K562 (cell line): Measurements from ENCODE around the gene CKLF. TPM values are rescaled to one million over a fixed set of nuclear protein-coding genes. Genes with fewer than 3 reads are reported as not detected.

ENCODE experiments used
- FUS ChIP-seq: fragments of 200-400 bp; formaldehyde crosslinking; optimal IDR thresholded peaks from 2 replicates; pipeline ENCODE3; 2017; ENCODE audit warnings: low read depth, low read length
- MAZ ChIP-seq, 2 experiments: fragments of 450-650 bp in 1 of 2; sonication (generic) in 1 of 2; formaldehyde crosslinking; IDR thresholded peaks in 1 of 2; conservative IDR thresholded peaks in 1 of 2; 2 replicates each; pipeline versions ENCODE4 v1.4.0 to v1.5.0; 2020; ENCODE audit warnings: mild to moderate bottlenecking in 1 of 2, missing genetic modification reagents in 1 of 2
- MLX ChIP-seq, 2 experiments: fragments of 450-650 bp in 1 of 2; sonication (generic) in 1 of 2; formaldehyde crosslinking; conservative IDR thresholded peaks; 2 replicates each; pipeline versions ENCODE4 v1.4.0 to v1.8.1; 2020 to 2022; ENCODE audit warnings: mild to moderate bottlenecking in 1 of 2, missing genetic modification reagents in 1 of 2
- MTF1 ChIP-seq: fragments of 250-450 bp; sonication (Bioruptor Pico); IDR thresholded peaks from 2 replicates; pipeline ENCODE4 v1.9.0; 2021; ENCODE audit warnings: moderate library complexity, mild to moderate bottlenecking, inconsistent platforms, borderline replicate concordance
- MYBL2 ChIP-seq, 2 experiments: fragments of 450-650 bp in 1 of 2; sonication (generic) in 1 of 2; formaldehyde crosslinking in 1 of 2; IDR thresholded peaks; 2 replicates each; pipeline versions ENCODE4 v1.6.1 to v1.8.1; 2017 to 2022; ENCODE audit warnings: borderline replicate concordance in 1 of 2, inconsistent platforms in 1 of 2, low read depth in 1 of 2, mild to moderate bottlenecking in 1 of 2, missing genetic modification reagents in 1 of 2, moderate library complexity in 1 of 2
- NR2C1 ChIP-seq, 2 experiments: fragments of 450-650 bp; IDR thresholded peaks; 2 replicates each; pipeline ENCODE4 v1.6.1; 2017; ENCODE audit warnings: mild to moderate bottlenecking in 2 of 2, antibody characterized with exemption in 1 of 2, inconsistent platforms in 1 of 2, missing compliant biosample characterization in 1 of 2, missing genetic modification characterization in 1 of 2
- PHB2 ChIP-seq: fragments of 450-650 bp; IDR thresholded peaks from 2 replicates; pipeline ENCODE4 v1.6.1; 2017; ENCODE audit warnings: low read depth
- POLR2AphosphoS2 ChIP-seq: IDR thresholded peaks from 2 replicates; pipeline ENCODE4 v1.6.1; 2012; ENCODE audit warnings: low read length, improper control_type of control experiment
- SREBF1 ChIP-seq: fragments of 150-350 bp; IDR thresholded peaks from 2 replicates; pipeline ENCODE4 v1.6.1; 2014; ENCODE audit warnings: antibody characterized with exemption, low read depth, low read length, borderline replicate concordance
- TCFL5 ChIP-seq: fragments of 250-450 bp; sonication (Bioruptor Pico); conservative IDR thresholded peaks from 2 replicates; pipeline ENCODE4 v1.6.1; 2021; ENCODE audit warnings: mild to moderate bottlenecking, moderate library complexity, matching md5 sums
- ZNF134 ChIP-seq: fragments of 250-450 bp; sonication (Bioruptor Pico); conservative IDR thresholded peaks from 2 replicates; pipeline ENCODE4 v1.4.0; 2020
- ZNF695 ChIP-seq: fragments of 450-650 bp; formaldehyde crosslinking; IDR thresholded peaks from 2 replicates; pipeline ENCODE4 v1.4.0; 2020; ENCODE audit warnings: mild to moderate bottlenecking, moderate library complexity
- ZNF707 ChIP-seq: fragments of 250-450 bp; sonication (Bioruptor Pico); conservative IDR thresholded peaks from 2 replicates; pipeline ENCODE4 v1.8.0; 2022; ENCODE audit warnings: inconsistent platforms, mild to moderate bottlenecking, moderate library complexity
- polyA plus RNA-seq, 8 experiments: library from polyadenylated mRNA; depleted of rRNA in 4 of 8; stranded (reverse) in 5 of 8; unstranded in 3 of 8; fragments of >200 nt; fragmentation: Nextera tagmentation in 2 of 8; fragmentation: Illumina TruSeq in 1 of 8; extraction: Ambion mirVana in 2 of 8; extraction: Trizol in 1 of 8; gene quantifications; 2 replicates each; pipeline versions ENCODE4 v1.2.1 to v1.2.3, GENCODE V29; 2011 to 2014; ENCODE audit warnings: inconsistent platforms in 1 of 8, missing spikeins in 1 of 8
- total RNA-seq, 7 experiments: library from RNA; depleted of rRNA in 6 of 7; stranded (reverse); fragments of >200 nt in 6 of 7; fragmentation: Illumina TruSeq in 2 of 7; extraction: Trizol in 2 of 7; gene quantifications; 2 replicates each; pipeline versions ENCODE4 v1.2.1 to v1.2.3, GENCODE V29; 2011 to 2021; ENCODE audit warnings: low replicate concordance in 1 of 7
- TF ChIP-seq, protein P1 (sequence below): fragments of 450-650 bp; IDR thresholded peaks from 2 replicates; pipeline ENCODE4 v1.6.1; 2017; ENCODE audit warnings: antibody characterized with exemption, mild to moderate bottlenecking
- TF ChIP-seq, protein P2 (sequence below): sonication (generic); formaldehyde crosslinking; IDR thresholded peaks from 2 replicates; pipeline ENCODE4 v1.8.0; 2022; ENCODE audit warnings: missing genetic modification reagents, mild to moderate bottlenecking, borderline replicate concordance
- TF ChIP-seq, protein P3 (sequence below): fragments of 450-650 bp; IDR thresholded peaks from 2 replicates; pipeline ENCODE4 v1.6.1; 2017; ENCODE audit warnings: antibody characterized with exemption

The CKLF gene
- total and polyA plus RNA-seq, 9 of the 15 experiments (the other 6 are each of a cell fraction or from before 2014, with no cell fraction given), result 84.8 to 322 (median 118) TPM

- peak; percentile 74; the same call in 1 of the 2 replicates for TF ChIP-seq TCFL5 (CRISPR knock-in tag)
- TF ChIP-seq, protein P1, sequence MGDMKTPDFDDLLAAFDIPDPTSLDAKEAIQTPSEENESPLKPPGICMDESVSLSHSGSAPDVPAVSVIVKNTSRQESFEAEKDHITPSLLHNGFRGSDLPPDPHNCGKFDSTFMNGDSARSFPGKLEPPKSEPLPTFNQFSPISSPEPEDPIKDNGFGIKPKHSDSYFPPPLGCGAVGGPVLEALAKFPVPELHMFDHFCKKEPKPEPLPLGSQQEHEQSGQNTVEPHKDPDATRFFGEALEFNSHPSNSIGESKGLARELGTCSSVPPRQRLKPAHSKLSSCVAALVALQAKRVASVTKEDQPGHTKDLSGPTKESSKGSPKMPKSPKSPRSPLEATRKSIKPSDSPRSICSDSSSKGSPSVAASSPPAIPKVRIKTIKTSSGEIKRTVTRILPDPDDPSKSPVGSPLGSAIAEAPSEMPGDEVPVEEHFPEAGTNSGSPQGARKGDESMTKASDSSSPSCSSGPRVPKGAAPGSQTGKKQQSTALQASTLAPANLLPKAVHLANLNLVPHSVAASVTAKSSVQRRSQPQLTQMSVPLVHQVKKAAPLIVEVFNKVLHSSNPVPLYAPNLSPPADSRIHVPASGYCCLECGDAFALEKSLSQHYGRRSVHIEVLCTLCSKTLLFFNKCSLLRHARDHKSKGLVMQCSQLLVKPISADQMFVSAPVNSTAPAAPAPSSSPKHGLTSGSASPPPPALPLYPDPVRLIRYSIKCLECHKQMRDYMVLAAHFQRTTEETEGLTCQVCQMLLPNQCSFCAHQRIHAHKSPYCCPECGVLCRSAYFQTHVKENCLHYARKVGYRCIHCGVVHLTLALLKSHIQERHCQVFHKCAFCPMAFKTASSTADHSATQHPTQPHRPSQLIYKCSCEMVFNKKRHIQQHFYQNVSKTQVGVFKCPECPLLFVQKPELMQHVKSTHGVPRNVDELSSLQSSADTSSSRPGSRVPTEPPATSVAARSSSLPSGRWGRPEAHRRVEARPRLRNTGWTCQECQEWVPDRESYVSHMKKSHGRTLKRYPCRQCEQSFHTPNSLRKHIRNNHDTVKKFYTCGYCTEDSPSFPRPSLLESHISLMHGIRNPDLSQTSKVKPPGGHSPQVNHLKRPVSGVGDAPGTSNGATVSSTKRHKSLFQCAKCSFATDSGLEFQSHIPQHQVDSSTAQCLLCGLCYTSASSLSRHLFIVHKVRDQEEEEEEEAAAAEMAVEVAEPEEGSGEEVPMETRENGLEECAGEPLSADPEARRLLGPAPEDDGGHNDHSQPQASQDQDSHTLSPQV, result peak; percentile 98
- TF ChIP-seq ZNF134, result peak; percentile 62; the same call in 1 of the 2 replicates
- no peak for TF ChIP-seq NR2C1 (IDR thresholded peaks at IDR 0.05)
- TF ChIP-seq NR2C1 (tag; IDR thresholded peaks at IDR 0.05), result peak; percentile 79
- TF ChIP-seq, protein P2, sequence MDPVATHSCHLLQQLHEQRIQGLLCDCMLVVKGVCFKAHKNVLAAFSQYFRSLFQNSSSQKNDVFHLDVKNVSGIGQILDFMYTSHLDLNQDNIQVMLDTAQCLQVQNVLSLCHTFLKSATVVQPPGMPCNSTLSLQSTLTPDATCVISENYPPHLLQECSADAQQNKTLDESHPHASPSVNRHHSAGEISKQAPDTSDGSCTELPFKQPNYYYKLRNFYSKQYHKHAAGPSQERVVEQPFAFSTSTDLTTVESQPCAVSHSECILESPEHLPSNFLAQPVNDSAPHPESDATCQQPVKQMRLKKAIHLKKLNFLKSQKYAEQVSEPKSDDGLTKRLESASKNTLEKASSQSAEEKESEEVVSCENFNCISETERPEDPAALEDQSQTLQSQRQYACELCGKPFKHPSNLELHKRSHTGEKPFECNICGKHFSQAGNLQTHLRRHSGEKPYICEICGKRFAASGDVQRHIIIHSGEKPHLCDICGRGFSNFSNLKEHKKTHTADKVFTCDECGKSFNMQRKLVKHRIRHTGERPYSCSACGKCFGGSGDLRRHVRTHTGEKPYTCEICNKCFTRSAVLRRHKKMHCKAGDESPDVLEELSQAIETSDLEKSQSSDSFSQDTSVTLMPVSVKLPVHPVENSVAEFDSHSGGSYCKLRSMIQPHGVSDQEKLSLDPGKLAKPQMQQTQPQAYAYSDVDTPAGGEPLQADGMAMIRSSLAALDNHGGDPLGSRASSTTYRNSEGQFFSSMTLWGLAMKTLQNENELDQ, result no peak
- TF ChIP-seq, protein P3, sequence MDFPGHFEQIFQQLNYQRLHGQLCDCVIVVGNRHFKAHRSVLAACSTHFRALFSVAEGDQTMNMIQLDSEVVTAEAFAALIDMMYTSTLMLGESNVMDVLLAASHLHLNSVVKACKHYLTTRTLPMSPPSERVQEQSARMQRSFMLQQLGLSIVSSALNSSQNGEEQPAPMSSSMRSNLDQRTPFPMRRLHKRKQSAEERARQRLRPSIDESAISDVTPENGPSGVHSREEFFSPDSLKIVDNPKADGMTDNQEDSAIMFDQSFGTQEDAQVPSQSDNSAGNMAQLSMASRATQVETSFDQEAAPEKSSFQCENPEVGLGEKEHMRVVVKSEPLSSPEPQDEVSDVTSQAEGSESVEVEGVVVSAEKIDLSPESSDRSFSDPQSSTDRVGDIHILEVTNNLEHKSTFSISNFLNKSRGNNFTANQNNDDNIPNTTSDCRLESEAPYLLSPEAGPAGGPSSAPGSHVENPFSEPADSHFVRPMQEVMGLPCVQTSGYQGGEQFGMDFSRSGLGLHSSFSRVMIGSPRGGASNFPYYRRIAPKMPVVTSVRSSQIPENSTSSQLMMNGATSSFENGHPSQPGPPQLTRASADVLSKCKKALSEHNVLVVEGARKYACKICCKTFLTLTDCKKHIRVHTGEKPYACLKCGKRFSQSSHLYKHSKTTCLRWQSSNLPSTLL, result no peak
- TF ChIP-seq MAZ (CRISPR knock-in tag; conservative IDR thresholded peaks at IDR 0.05 in 1 of 2, IDR thresholded peaks at IDR 0.05 in 1 of 2), result no peak; a peak in 1 of 4 replicates
- TF ChIP-seq FUS, result no peak
- TF ChIP-seq MYBL2 (IDR thresholded peaks at IDR 0.05; ENCODE audit: low read depth), result no peak
- TF ChIP-seq MYBL2 (CRISPR knock-in tag; IDR thresholded peaks at IDR 0.05; ENCODE audit: borderline replicate concordance), result no peak
- peak; percentile 61; the same call in 1 of the 2 replicates for TF ChIP-seq ZNF707 (CRISPR knock-in tag)
- TF ChIP-seq PHB2, result no peak
- no peak for TF ChIP-seq MLX (CRISPR knock-in tag; conservative IDR thresholded peaks at IDR 0.05)
- no peak for TF ChIP-seq SREBF1
- no peak for TF ChIP-seq MTF1 (CRISPR knock-in tag)
- no peak for TF ChIP-seq POLR2AphosphoS2
- no peak for TF ChIP-seq ZNF695 (CRISPR knock-in tag)
Measured at GRCh38 chr16:66603537-66604375, 51.4 kb downstream of the CKLF start (continued).
